Breast epithelium (tissue), 3 donors: ENCODE results near the gene MLLT6.

ENCODE experiments used
- POLR2A ChIP-seq: fragments of 450-650 bp; IDR thresholded peaks from one replicate; pipeline ENCODE4 v1.6.1; 2016; ENCODE audit warnings: antibody characterized with exemption, mild to moderate bottlenecking, moderate library complexity
- POLR2AphosphoS5 ChIP-seq, 3 donors: sonication (generic); formaldehyde crosslinking; IDR thresholded peaks; one replicate each; pipeline ENCODE4 v1.6.1; 2017; ENCODE audit warnings: antibody characterized with exemption in 3 of 3
- TF ChIP-seq, protein P1 (sequence below), 3 donors: fragments of 450-650 bp; IDR thresholded peaks; one replicate each; pipeline ENCODE4 v1.5.1; 2016 to 2017; ENCODE audit warnings: antibody characterized with exemption in 3 of 3, mild to moderate bottlenecking in 3 of 3, moderate library complexity in 3 of 3

DNA sequence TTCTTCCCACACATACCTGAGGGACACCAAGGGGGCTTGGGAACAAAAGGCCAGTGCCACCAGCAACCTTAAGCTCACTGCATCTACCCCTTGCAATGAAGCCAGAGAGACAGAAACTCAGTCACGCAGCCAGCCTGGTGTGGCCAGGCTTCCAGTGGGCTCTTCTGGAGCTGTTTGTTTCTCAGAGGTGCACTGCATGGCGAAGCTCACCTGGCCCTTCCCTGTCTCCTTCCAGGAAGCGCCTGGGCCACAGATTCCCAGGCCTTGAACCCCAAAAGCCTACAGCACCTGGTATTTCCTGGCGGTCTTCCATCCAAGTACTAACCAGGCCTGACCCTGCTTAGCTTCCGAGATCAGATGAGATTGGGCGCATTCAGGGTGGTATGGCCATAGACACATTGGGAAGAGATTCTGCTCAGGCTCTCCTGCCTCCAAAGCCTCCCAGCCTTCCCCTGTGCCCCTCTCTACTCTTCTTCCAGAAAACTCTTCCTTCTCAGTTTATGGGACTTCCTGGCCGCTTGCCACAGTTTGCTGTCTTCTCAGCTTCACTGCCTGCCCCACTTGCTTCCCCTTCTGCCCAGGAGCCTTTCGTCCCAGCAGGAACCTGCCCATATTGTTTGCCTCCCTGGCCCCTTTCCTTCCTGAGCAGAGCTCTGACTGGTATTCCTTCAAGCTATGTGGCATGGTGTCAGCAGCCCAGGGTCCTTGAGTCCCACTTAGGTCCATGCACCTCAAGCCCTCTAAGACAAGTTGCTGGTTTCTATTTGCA is 26.6 kb downstream of the MLLT6 start:
- TF ChIP-seq, protein P1, sequence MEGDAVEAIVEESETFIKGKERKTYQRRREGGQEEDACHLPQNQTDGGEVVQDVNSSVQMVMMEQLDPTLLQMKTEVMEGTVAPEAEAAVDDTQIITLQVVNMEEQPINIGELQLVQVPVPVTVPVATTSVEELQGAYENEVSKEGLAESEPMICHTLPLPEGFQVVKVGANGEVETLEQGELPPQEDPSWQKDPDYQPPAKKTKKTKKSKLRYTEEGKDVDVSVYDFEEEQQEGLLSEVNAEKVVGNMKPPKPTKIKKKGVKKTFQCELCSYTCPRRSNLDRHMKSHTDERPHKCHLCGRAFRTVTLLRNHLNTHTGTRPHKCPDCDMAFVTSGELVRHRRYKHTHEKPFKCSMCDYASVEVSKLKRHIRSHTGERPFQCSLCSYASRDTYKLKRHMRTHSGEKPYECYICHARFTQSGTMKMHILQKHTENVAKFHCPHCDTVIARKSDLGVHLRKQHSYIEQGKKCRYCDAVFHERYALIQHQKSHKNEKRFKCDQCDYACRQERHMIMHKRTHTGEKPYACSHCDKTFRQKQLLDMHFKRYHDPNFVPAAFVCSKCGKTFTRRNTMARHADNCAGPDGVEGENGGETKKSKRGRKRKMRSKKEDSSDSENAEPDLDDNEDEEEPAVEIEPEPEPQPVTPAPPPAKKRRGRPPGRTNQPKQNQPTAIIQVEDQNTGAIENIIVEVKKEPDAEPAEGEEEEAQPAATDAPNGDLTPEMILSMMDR (IDR thresholded peaks at IDR 0.05), result no peak
- TF ChIP-seq POLR2A (no peak), POLR2AphosphoS5 (IDR thresholded peaks at IDR 0.05) (no peak)
